MM.1S (cell line): ENCODE results near the gene LRRC8B.

Source experiments
- EZH2phosphoT487 ChIP-seq: fragments of 300-600 bp; sonication (generic); IDR thresholded peaks from 2 replicates; pipeline ENCODE4 v1.6.1; 2018; ENCODE audit warnings: antibody characterized with exemption, low read length
- TF ChIP-seq, protein P1 (sequence below): fragments of 300-600 bp; sonication (generic); IDR thresholded peaks from 2 replicates; pipeline ENCODE4 v1.5.1; 2016; ENCODE audit warnings: antibody characterized with exemption, low read length, mixed read lengths

DNA sequence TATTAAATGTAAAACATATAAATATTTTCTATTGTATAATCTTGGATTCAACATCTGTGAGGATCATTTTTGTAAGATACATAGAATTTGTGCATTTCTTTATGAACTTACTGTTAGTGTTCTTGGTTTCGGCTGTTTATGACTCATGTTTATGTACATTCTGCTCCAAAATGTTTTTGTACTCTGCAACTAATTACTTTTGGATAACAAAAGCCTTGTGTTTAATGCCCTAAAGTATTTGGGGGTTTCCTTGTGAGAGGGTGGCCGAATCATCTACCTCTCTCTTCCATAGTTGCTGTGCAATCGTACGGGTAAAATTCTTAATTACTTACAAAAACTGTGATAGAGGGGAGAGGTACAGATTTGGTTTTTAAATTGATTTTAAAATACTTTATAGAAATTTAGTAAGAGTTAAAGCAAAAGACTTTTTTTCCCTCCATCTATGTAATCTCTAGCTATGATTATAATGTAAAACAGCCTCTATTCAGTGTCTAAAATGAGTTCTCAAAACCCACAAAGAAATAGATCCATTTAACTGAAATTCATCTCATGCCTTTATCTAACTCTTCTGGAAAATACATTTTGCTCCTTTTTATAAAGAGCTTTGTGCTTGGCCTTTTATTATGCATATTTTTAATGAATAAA, 69.6 kb downstream of the LRRC8B start:
- TF ChIP-seq, protein P1, sequence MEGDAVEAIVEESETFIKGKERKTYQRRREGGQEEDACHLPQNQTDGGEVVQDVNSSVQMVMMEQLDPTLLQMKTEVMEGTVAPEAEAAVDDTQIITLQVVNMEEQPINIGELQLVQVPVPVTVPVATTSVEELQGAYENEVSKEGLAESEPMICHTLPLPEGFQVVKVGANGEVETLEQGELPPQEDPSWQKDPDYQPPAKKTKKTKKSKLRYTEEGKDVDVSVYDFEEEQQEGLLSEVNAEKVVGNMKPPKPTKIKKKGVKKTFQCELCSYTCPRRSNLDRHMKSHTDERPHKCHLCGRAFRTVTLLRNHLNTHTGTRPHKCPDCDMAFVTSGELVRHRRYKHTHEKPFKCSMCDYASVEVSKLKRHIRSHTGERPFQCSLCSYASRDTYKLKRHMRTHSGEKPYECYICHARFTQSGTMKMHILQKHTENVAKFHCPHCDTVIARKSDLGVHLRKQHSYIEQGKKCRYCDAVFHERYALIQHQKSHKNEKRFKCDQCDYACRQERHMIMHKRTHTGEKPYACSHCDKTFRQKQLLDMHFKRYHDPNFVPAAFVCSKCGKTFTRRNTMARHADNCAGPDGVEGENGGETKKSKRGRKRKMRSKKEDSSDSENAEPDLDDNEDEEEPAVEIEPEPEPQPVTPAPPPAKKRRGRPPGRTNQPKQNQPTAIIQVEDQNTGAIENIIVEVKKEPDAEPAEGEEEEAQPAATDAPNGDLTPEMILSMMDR: no peak
- no peak for TF ChIP-seq EZH2phosphoT487
